Urinary bladder (tissue), 4 donors: ENCODE data around the gene KPNA6. TPM values are rescaled to one million over a fixed set of nuclear protein-coding genes. Genes with fewer than 3 reads are reported as not detected.
"Not testable (repeated sequence)": the region's sequence is repeated elsewhere in the genome, so short reads cannot be mapped to it uniquely, and the experiment has no call there.

ENCODE experiments used
- DNase-seq: peaks from one replicate; pipeline ENCODE4 v3.0.0-alpha.2; 2015; ENCODE audit errors: extremely low spot score
- H3K27ac ChIP-seq: one replicate; pipeline ENCODE4 v1.5.1; 2013; ENCODE audit warnings: low read depth, mild to moderate bottlenecking, moderate library complexity
- H3K36me3 ChIP-seq: one replicate; pipeline ENCODE4 v1.6.1; 2013; ENCODE audit warnings: mild to moderate bottlenecking, moderate library complexity; ENCODE audit not compliant: insufficient read depth
- H3K4me1 ChIP-seq: one replicate; pipeline ENCODE4 v1.6.1; 2013; ENCODE audit warnings: mild to moderate bottlenecking, moderate library complexity; ENCODE audit not compliant: insufficient read depth
- H3K4me3 ChIP-seq: one replicate; pipeline ENCODE4 v1.5.1; 2013; ENCODE audit warnings: low read depth, low read length
- WGBS: extraction: QIAGEN DNeasy Blood & Tissue Kit; methylation state at CpG from one replicate; pipeline ENCODE4 v1.1.7; 2013; 5-methylcytosine and 5-hydroxymethylcytosine counted together
- polyA plus RNA-seq: library from polyadenylated mRNA; stranded (reverse); fragments of 200-250 nt; gene quantifications from one replicate; pipeline ENCODE4 v1.2.3, GENCODE V29; 2013
- total RNA-seq: library from RNA; depleted of rRNA; stranded (reverse); fragments of >200 nt; gene quantifications from one replicate; pipeline ENCODE4 v1.2.3, GENCODE V29; 2014
- donor health status: healthy with polysubstance abuse.
- donor health status: healthy.

The KPNA6 gene
- total and polyA plus RNA-seq, 2 donors, result 17.1 to 27.8 TPM

GRCh38 chr1:32077451-32077850 lies 30.4 kb upstream of the KPNA6 start:
- no peak for DNase-seq
- Histone ChIP-seq H3K27ac (no peak overlapping the region), H3K36me3 (no peaks in the 10 kb centered on the region), H3K4me3 (no peak overlapping the region), H3K4me1 (no peaks in the 10 kb centered on the region)
- WGBS, result 82% methylated on average over 3 of the region's 3 CpGs

- Histone ChIP-seq H3K27ac (no peak overlapping the region), H3K4me3 (no peak overlapping the region), H3K4me1 (no peaks in the 10 kb centered on the region), H3K36me3 (no peaks in the 10 kb centered on the region)
- DNase-seq, result no peak
- 60% methylated on average over 1 of the region's 1 CpG for WGBS
These were observed 25.8 kb upstream of the KPNA6 start for GRCh38 chr1:32082022-32082421.

DNA sequence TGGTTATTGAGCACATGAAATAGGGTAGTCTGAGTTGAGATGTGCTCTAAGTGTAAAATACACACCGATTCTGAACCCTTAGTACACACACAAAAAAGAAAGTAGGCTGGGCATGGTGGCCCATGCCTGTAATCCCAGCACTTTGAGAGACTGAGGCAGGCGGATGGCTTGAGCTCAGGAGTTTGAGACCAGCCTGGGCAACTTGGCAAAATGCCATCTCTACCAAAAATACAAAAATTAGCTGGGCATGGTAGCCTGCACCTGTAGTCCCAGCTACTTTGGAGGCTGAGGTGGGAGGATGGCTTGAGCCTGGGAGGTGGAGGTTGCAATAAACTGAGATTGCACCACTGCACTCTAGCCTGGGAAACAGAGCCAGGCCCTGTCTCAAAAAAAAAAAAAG lies 21.5 kb upstream of the KPNA6 start:
- H3K4me3 ChIP-seq, DNase-seq, H3K4me1 ChIP-seq, H3K27ac ChIP-seq, H3K36me3 ChIP-seq: not testable (repeated sequence)
- 97% methylated on average over 2 of the region's 2 CpGs for WGBS

- no peak overlapping the region for H3K27ac ChIP-seq
- WGBS, result 96% methylated on average over 8 of the region's 8 CpGs
- H3K36me3 ChIP-seq, result peaks cover 6% of the 10 kb centered on the region
- no peak for DNase-seq
- H3K4me3 ChIP-seq, result no peak overlapping the region
- no peaks in the 10 kb centered on the region for H3K4me1 ChIP-seq
These were observed 16.7 kb upstream of the KPNA6 start for GRCh38 chr1:32091176-32091575.

DNA sequence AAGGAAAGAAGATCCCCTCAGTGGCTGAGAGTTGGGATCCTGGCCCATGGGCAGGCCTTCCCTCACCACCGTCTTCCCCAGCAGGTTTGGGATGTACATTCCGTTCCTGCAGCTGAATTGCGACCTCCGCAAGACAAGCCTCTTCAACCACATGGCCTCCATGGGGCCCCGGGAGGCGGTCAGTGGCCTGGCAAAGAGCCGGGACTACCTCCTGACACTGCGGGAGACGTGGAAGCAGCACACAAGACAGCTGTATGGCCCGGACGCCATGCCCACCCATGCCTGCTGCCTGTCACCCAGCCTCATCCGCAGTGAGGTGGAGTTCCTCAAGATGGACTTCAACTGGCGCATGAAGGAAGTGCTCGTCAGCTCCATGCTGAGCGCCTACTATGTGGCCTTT lies 16.3 kb upstream of the KPNA6 start:
- H3K36me3 ChIP-seq, result peaks cover 6% of the 10 kb centered on the region
- no peak for DNase-seq
- WGBS, result 92% methylated on average over 15 of the region's 15 CpGs

DNA sequence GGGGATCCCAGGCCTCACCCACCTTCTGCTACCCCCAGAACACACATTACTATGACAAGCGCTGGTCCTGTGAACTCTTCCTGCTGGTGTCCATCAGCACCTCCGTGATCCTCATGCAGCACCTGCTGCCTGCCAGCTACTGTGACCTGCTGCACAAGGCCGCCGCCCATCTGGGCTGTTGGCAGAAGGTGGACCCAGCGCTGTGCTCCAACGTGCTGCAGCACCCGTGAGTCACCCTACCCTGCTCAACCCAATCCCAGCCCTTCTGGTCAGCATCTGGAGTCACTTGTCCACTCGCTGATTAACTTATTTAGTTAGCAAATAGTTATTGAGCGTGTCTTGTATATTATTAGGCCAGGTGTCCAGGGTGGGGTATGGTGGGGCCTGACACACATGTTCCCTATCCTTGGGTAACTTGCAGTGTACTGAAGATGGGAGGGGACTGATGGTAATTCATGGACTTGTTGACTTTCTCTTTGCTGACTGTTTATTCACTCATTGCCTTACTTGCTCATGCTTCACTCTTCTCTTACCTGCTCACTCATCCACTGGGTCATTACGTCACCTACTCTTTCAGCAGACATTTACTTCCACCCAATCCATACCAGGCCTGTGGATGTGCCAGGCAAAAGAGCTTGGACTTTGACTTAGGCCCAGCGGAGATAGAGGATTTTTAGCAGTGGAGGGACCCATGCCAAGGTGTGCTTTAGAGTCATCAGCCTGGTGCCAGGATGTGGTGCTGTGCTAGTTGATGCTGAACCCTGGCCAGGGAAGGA lies 12.9 kb upstream of the KPNA6 start:
- 93% methylated on average over 11 of the region's 11 CpGs for WGBS
- Histone ChIP-seq H3K27ac (no peak overlapping the region), H3K4me3 (no peak overlapping the region), H3K4me1 (no peaks in the 10 kb centered on the region), H3K36me3 (peaks cover 6% of the 10 kb centered on the region)
- no peak for DNase-seq

More for the DNA sequence above, 16.3 kb upstream of the KPNA6 start:
- Histone ChIP-seq H3K27ac (no peak overlapping the region), H3K4me3 (no peak overlapping the region), H3K4me1 (no peaks in the 10 kb centered on the region)

GRCh38 chr1:32099426-32099825 lies 8.4 kb upstream of the KPNA6 start:
- H3K4me3 ChIP-seq, result no peak overlapping the region
- no peak overlapping the region for H3K27ac ChIP-seq
- H3K36me3 ChIP-seq, result peaks cover 6% of the 10 kb centered on the region
- DNase-seq, result no peak
- H3K4me1 ChIP-seq, result no peaks in the 10 kb centered on the region
- WGBS, result 86% methylated on average over 4 of the region's 4 CpGs

GRCh38 chr1:32100359-32100758 lies 7.5 kb upstream of the KPNA6 start:
- Histone ChIP-seq H3K4me1 (no peaks in the 10 kb centered on the region), H3K36me3 (peaks cover 3% of the 10 kb centered on the region), H3K4me3 (no peak overlapping the region), H3K27ac (no peak overlapping the region)
- WGBS, result 87% methylated on average over 10 of the region's 10 CpGs
- no peak for DNase-seq

DNA sequence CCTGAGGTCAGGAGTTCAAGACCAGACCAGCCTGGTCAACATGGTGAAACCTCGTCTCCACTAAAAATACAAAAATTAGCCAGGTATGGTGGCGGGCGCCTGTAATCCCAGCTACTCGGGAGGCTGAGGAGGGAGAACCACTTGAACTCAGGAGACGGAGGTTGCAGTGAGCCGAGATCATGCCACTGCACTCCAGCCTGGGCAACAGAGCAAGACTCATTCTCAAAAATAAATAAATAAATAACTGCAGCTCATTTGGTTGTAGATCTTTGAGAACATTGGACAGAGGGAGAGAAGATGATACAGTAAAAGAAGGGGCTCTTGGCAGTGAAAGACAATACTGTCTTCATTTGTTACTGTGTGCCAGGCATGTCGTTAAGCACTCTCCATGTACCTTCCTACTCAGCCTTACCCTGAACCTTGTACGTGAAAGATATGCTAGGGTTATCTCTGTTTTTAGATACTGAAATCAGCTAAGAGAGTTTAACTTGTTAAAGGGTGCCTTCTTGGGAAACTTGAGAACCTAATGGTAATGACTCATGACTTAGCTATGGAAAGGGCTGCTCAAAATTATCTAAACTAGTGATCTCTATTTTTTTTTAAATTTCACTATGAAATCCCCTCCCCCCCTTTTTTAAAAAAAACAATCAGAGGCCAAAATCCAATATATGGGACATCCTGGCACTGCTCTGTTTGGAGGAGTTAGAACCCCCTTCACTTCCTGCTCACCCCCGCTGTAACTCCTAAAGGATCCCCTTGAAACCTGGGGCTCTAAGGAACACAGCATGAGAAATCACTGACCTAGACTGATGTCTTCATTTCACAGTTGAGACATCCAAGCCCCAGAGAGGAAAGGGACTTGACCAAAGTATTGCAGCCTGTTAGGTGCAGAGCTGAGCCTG lies 6.8 kb upstream of the KPNA6 start:
- 90% methylated on average over 9 of the region's 9 CpGs for WGBS
- no peak for DNase-seq
- no peaks in the 10 kb centered on the region for H3K4me1 ChIP-seq
- no peak overlapping the region for H3K27ac ChIP-seq
- H3K4me3 ChIP-seq, result no peak overlapping the region
- peaks cover under 1% of the 10 kb centered on the region for H3K36me3 ChIP-seq

GRCh38 chr1:32104127-32104526 lies 3.7 kb upstream of the KPNA6 start:
- H3K4me1 ChIP-seq, result no peaks in the 10 kb centered on the region
- 70% methylated on average over 4 of the region's 4 CpGs for WGBS
- no peak overlapping the region for H3K4me3 ChIP-seq
- no peak overlapping the region for H3K27ac ChIP-seq
- H3K36me3 ChIP-seq, result no peaks in the 10 kb centered on the region
- no peak for DNase-seq

GRCh38 chr1:32105338-32105737 lies 2.5 kb upstream of the KPNA6 start:
- H3K36me3 ChIP-seq, result no peaks in the 10 kb centered on the region
- no peak for DNase-seq
- H3K4me1 ChIP-seq, result no peaks in the 10 kb centered on the region
- no peak overlapping the region for H3K4me3 ChIP-seq
- H3K27ac ChIP-seq, result no peak overlapping the region
- WGBS, result 93% methylated on average over 1 of the region's 1 CpG

DNA sequence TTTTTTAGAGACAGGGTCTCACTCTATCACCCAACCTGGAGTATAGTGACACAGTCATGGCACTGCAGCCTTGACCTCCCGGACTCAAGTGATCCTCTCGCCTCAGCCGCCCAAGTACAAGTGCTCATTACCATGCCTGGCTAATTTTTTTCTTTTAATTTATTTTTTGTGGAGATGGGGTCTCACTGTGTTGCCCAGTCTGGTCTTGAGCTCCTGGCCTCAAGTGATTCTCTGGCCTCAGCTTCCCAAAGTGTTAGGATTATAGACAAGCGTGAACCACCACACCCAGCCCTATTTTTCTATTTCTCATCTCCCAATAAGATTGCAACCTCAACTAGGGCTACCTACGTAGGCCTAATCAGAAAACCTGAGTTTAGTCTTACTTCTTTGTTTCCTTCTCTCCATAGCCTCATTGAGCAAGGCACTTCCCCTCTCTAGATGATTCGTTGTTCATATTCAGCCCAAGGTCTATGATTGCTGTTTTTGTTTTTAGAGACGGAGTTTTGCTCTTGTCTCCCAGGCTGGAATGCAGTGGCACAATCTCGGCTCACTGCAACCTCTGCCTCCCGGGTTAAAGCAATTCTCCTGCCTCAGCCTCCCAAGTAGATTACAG lies 1.1 kb upstream of the KPNA6 start:
- Histone ChIP-seq H3K36me3 (no peaks in the 10 kb centered on the region), H3K4me1 (no peaks in the 10 kb centered on the region), H3K27ac (no peak overlapping the region), H3K4me3 (no peak overlapping the region)
- 89% methylated on average over 9 of the region's 9 CpGs for WGBS
- no peak for DNase-seq

GRCh38 chr1:32111040-32111623 lies 3.3 kb downstream of the KPNA6 start:
- Histone ChIP-seq H3K4me1 (no peaks in the 10 kb centered on the region), H3K36me3 (no peaks in the 10 kb centered on the region), H3K4me3 (no peak overlapping the region), H3K27ac (no peak overlapping the region)
- no peak for DNase-seq
- WGBS, result 75% methylated on average over 2 of the region's 2 CpGs
